ENCODE results near the gene PCBP3.

DNA sequence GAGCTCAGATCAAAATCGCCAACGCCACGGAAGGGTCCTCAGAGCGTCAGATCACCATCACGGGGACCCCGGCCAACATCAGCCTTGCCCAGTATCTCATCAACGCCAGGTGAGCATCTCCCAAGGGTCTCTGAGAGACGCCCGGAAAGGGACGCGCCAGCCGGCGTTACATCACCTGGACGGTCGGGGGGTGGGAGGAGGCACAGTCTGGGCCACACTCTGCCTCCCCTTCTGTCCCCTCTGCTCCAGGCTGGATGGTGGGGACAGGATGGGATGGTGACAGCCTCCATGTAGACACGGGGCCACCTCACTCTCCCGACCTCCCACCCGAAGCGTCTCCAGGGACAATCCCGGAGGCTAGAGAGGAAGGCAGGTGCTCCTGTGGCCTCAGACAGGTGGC, 296.6 kb downstream of the PCBP3 start:
- TF ChIP-seq CTCF (IDR thresholded peaks at IDR 0.05) = no peak
- TF ChIP-seq EZH2phosphoT487 (IDR thresholded peaks at IDR 0.05) = no peak
